Measurements from ENCODE around the gene GJA10.
A peak's percentile ranks its signal among the peaks of the same experiment; 100 is the strongest.
"Not testable (repeated sequence)": the region's sequence is repeated elsewhere in the genome, so short reads cannot be mapped to it uniquely, and the experiment has no call there.

GJA10 gene

DNA sequence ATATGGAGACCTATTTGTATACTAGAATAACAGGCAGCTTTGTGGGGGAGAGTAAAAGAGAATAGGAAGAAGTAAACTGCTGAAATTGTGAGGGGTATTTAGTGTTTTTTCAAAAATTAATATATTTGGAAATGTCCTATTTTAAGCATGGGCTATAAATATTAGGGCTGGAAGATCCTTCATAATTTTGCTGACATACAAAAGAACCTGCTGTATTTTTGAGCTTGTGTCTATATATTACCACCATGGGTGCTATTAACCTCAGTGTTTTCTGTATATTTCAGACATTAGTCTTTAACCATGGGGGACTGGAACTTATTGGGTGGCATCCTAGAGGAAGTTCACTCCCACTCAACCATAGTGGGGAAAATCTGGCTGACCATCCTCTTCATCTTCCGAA lies at the start of gene GJA10:
GJA10 (plus strand) TSS at position 301 of the 400 bp plus-strand sequence; CDS start at position 301, 0 bp downstream.
- TF ChIP-seq GATA1 (IDR thresholded peaks at IDR 0.05; ENCODE audit: low read depth, low read length) (no peak), POLR2A (IDR thresholded peaks at IDR 0.05; ENCODE audit: low read length) (no peak)
- no peak for DNase-seq

DNA sequence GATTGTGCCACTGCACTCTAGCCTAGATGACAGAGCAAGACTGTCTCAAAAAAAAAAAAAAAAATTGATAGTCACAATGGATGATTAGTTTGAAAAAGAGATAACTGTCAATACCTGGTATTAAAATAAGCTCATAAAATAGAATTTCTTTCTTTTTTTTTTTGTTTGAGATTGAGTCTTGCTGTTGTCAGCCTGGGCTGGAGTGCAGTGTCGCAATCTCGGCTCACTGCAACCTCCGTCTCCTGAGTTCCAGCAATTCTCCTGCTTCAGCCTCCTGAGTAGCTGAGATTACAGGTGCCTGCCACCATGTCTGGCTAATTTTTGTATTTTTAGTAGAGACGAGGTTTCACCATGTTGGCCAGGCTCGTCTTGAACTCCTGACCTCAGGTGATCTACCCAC lies 46.8 kb upstream of the GJA10 start:
- DNase-seq: not testable (repeated sequence)

DNA sequence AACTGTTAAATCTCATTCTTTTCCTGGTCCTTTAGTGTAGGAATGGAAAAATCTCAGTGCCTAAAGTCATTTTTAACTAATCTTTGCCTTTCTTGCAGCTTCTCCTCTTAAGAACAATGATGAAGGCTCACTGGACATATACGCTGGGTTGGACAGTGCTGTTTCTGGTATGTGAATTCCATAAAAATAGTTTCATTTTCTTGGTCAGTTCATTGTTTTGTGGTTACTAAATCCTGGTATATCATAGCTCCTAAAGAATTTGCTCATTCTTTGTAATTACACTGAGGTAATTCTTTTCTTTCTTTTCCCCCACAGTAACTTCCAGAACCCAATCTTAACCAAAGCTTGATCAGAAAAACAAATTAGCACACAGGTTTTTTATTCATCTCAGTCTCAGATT lies 41.2 kb upstream of the GJA10 start:
- no peak for DNase-seq
- TF ChIP-seq GATA1 (IDR thresholded peaks at IDR 0.05; ENCODE audit: low read depth, low read length) (no peak), POLR2A (IDR thresholded peaks at IDR 0.05; ENCODE audit: low read length) (no peak)

DNA sequence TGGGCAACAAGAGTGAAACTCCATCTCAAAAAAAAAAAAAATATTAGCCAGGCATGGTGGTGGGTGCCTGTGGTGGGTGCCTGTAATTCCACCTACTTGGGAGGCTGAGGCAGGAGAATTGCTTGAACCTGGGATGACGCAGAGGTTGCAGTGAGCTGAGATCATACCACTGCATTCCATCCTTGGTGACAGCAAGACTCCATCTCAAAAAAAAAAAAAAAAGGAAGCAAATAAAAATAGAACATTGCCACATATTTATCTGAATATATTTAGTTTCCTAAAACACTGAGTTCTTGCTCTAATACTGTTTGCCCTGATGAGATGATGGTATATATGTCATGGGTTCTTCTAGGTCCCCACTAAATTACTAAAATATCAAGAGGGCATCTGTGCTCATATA lies 36.2 kb upstream of the GJA10 start:
- TF ChIP-seq GATA1 (IDR thresholded peaks at IDR 0.05; ENCODE audit: low read depth, low read length): no peak
- TF ChIP-seq POLR2A (IDR thresholded peaks at IDR 0.05; ENCODE audit: low read length): no peak
- no peak for DNase-seq

- no peak for DNase-seq
- TF ChIP-seq POLR2A (IDR thresholded peaks at IDR 0.05; ENCODE audit: low read length) (no peak), GATA1 (IDR thresholded peaks at IDR 0.05; ENCODE audit: low read depth, low read length) (no peak)
These were observed 34.5 kb upstream of the GJA10 start for GRCh38 chr6:89859744-89860143.

DNA sequence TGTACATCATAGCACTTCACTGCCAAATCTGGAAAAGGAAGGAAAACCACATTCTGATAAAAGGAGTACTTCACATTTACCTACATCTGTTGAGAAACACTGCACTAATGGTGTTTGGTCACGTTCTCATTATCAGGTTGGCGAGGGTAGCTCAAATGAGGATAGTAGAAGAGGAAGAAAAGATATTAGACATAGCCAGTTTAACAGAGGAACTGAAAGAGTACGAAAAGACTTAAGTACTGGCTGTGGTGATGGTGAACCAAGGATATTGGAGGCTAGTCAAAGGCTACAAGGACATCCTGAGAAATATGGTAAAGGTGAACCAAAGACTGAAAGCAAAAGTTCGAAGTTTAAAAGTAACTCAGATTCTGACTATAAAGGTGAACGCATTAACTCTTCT lies 32.0 kb upstream of the GJA10 start:
- no peak for DNase-seq
- TF ChIP-seq GATA1 (IDR thresholded peaks at IDR 0.05; ENCODE audit: low read depth, low read length) (no peak), POLR2A (IDR thresholded peaks at IDR 0.05; ENCODE audit: low read length) (no peak)

DNA sequence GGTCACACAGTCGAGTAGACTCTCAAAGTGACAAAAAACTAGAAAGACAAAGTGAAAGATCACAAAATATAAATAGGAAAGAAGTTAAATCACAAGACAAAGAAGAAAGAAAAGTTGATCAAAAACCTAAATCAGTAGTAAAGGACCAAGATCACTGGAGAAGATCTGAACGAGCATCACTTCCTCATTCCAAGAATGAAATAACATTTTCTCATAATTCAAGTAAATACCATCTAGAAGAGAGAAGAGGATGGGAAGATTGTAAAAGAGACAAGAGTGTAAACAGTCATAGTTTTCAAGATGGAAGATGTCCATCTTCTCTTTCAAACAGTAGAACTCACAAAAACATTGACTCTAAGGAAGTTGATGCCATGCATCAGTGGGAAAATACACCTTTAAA lies 31.6 kb upstream of the GJA10 start:
- DNase-seq: no peak
- TF ChIP-seq GATA1 (IDR thresholded peaks at IDR 0.05; ENCODE audit: low read depth, low read length) (no peak), POLR2A (IDR thresholded peaks at IDR 0.05; ENCODE audit: low read length) (no peak)

GRCh38 chr6:89866024-89866678 lies 28.1 kb upstream of the GJA10 start:
- TF ChIP-seq POLR2A (IDR thresholded peaks at IDR 0.05; ENCODE audit: low read length): no peak
- no peak for TF ChIP-seq GATA1 (IDR thresholded peaks at IDR 0.05; ENCODE audit: low read depth, low read length)

GRCh38 chr6:89873721-89874120 lies 20.5 kb upstream of the GJA10 start:
- DNase-seq: peak; percentile 19 to 24
- TF ChIP-seq POLR2A (IDR thresholded peaks at IDR 0.05; ENCODE audit: low read length): no peak
- no peak for TF ChIP-seq GATA1 (IDR thresholded peaks at IDR 0.05; ENCODE audit: low read depth, low read length)

More at GRCh38 chr6:89866024-89866678, 28.1 kb upstream of the GJA10 start:
- no peak for DNase-seq

- TF ChIP-seq POLR2A (IDR thresholded peaks at IDR 0.05; ENCODE audit: low read length) (no peak), GATA1 (IDR thresholded peaks at IDR 0.05; ENCODE audit: low read depth, low read length) (no peak)
- DNase-seq: peak; percentile 53 to 82
These were observed 19.8 kb upstream of the GJA10 start for GRCh38 chr6:89874438-89874837.

- no peak for DNase-seq
- TF ChIP-seq GATA1 (IDR thresholded peaks at IDR 0.05; ENCODE audit: low read depth, low read length): no peak
- no peak for TF ChIP-seq POLR2A (IDR thresholded peaks at IDR 0.05; ENCODE audit: low read length)
These were observed 7.7 kb upstream of the GJA10 start for GRCh38 chr6:89886378-89887120.

- DNase-seq: no peak
- TF ChIP-seq GATA1 (IDR thresholded peaks at IDR 0.05; ENCODE audit: low read depth, low read length) (no peak), POLR2A (IDR thresholded peaks at IDR 0.05; ENCODE audit: low read length) (no peak)
These were observed 6.7 kb upstream of the GJA10 start for GRCh38 chr6:89887452-89888137.

GRCh38 chr6:89888138-89888514 lies 6.1 kb upstream of the GJA10 start:
- no peak for TF ChIP-seq GATA1 (IDR thresholded peaks at IDR 0.05; ENCODE audit: low read depth, low read length)
- TF ChIP-seq POLR2A (IDR thresholded peaks at IDR 0.05; ENCODE audit: low read length): no peak
- no peak for DNase-seq

GRCh38 chr6:89888871-89889270 lies 5.4 kb upstream of the GJA10 start:
- TF ChIP-seq GATA1 (IDR thresholded peaks at IDR 0.05; ENCODE audit: low read depth, low read length) (no peak), POLR2A (IDR thresholded peaks at IDR 0.05; ENCODE audit: low read length) (no peak)
- DNase-seq: no peak

DNA sequence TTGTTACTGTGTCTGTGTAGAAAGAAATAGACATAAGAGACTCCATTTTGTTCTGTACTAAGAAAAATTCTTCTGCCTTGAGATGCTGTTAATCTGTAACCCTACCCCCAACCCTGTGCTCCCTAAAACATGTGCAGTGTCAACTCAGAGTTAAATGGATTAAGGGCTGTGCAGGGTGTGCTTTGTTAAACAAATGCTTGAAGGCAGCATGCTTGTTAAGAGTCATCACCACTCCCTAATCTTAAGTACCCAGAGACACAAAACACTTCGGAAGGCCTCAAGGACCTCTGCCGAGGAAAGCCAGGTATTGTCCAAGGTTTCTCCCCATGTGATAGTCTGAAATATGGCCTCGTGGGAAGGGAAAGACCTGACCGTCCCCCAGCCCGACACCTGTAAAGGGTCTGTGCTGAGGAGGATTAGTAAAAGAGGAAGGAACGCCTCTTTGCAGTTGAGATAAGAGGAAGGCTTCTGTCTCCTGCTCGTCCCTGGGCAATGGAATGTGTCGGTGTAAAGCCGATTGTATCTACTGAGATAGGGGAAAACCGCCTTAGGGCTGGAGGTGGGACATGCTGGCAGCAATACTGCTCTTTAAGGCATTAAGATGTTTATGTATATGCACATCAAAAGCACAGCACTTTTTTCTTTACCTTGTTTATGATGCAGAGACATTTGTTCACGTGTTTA lies 3.3 kb upstream of the GJA10 start:
- DNase-seq: not testable (repeated sequence)

DNA sequence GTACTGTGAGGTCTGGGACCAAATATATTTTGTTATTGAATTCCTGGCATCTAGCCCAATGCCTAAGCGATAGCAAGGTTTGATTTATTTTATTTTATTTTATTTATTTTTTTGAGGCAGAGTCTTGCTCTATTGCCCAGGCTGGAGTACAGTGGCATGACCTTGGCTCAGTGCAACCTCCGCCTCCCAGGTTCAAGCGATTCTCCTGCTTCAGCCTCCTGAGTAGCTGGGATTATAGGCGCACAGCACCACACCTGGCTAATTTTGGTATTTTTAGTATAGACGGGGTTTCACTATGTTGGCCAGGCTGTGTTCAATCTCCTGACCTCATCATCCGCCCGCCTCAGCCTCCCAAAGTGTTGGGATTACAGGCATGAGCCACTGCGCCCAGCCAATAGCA lies 1.7 kb upstream of the GJA10 start:
- peak in 1 of 2 experiments; percentile 4 for DNase-seq

All from erythroblast (primary cell).